NCI-H187 (cell line): ENCODE measurements around the gene DYDC1.
"Not testable (repeated sequence)": the region's sequence is repeated elsewhere in the genome, so short reads cannot be mapped to it uniquely, and the experiment has no call there.

Source experiments
- DNase-seq, 2 experiments: peaks; one replicate each; lab custom pipeline; 2025; lab: John Stamatoyannopoulos, UW

The DYDC1 gene

GRCh38 chr10:80356563-80356988 lies at the start of gene DYDC1, which contains the start of gene DYDC2:
DYDC1 (minus strand) TSS chr10:80356755; CDS start chr10:80352601, 4,154 bp downstream.
DYDC2 (plus strand) TSS chr10:80356781; CDS start chr10:80362444, 5,663 bp downstream.
- DNase-seq: peak in 1 of 2 experiments; percentile 2

GRCh38 chr10:80406204-80406603 lies 49.6 kb upstream of the DYDC1 start:
- no peak for DNase-seq

GRCh38 chr10:80405626-80406025 lies 49.1 kb upstream of the DYDC1 start:
- no peak for DNase-seq

- no peak for DNase-seq
Measured at GRCh38 chr10:80405035-80405434, 48.5 kb upstream of the DYDC1 start.

GRCh38 chr10:80400136-80400804 lies 43.7 kb upstream of the DYDC1 start:
- DNase-seq: no peak

GRCh38 chr10:80397014-80397413 lies 40.5 kb upstream of the DYDC1 start:
- no peak for DNase-seq

GRCh38 chr10:80394358-80394916 lies 37.9 kb upstream of the DYDC1 start:
- DNase-seq: no peak

- no peak for DNase-seq
Measured at GRCh38 chr10:80392250-80392649, 35.7 kb upstream of the DYDC1 start.

GRCh38 chr10:80390740-80391139 lies 34.2 kb upstream of the DYDC1 start:
- no peak for DNase-seq

- no peak for DNase-seq
Measured at GRCh38 chr10:80382989-80383388, 26.4 kb upstream of the DYDC1 start.

- no peak for DNase-seq
Measured at GRCh38 chr10:80380185-80380584, 23.6 kb upstream of the DYDC1 start.

GRCh38 chr10:80379701-80380100 lies 23.1 kb upstream of the DYDC1 start:
- DNase-seq: no peak

GRCh38 chr10:80373502-80373901 lies 16.9 kb upstream of the DYDC1 start:
- DNase-seq: no peak

- no peak for DNase-seq
Measured at GRCh38 chr10:80372675-80373074, 16.1 kb upstream of the DYDC1 start.

- DNase-seq: no peak
Measured at GRCh38 chr10:80371467-80371866, 14.9 kb upstream of the DYDC1 start.

GRCh38 chr10:80365510-80365909 lies 9.0 kb upstream of the DYDC1 start:
- no peak for DNase-seq

GRCh38 chr10:80359644-80360043 lies 3.1 kb upstream of the DYDC1 start:
- no peak for DNase-seq

- DNase-seq: not testable (repeated sequence)
Measured at GRCh38 chr10:80358925-80359324, 2.4 kb upstream of the DYDC1 start.

- DNase-seq: no peak
Measured at GRCh38 chr10:80357851-80358125, 1.2 kb upstream of the DYDC1 start.

- no peak for DNase-seq
Measured at GRCh38 chr10:80356989-80357850, 665 bp upstream of the DYDC1 start.

GRCh38 chr10:80351220-80351619 lies 5.3 kb downstream of the DYDC1 start:
- no peak for DNase-seq

- no peak for DNase-seq
Measured at GRCh38 chr10:80350251-80350650, 6.3 kb downstream of the DYDC1 start.

GRCh38 chr10:80344912-80345311 lies 11.6 kb downstream of the DYDC1 start:
- no peak for DNase-seq
